Left kidney (tissue), 2 donors: ENCODE data around the gene HIVEP2. TPM values are rescaled to one million over a fixed set of nuclear protein-coding genes. Genes with fewer than 3 reads are reported as not detected.
A peak's percentile ranks its signal among the peaks of the same experiment; 100 is the strongest.

Experiments used
- DNase-seq: peaks from one replicate; pipeline ENCODE4 v3.0.0-alpha.2; 2013
- polyA plus RNA-seq: library from polyadenylated mRNA; unstranded; fragments of 120-200 nt; gene quantifications from one replicate; pipeline ENCODE4 v1.2.1, GENCODE V29; 2013; ENCODE audit not compliant: insufficient read length

The HIVEP2 gene
- polyA plus RNA-seq, 1 donor, result 12.3 TPM

DNA sequence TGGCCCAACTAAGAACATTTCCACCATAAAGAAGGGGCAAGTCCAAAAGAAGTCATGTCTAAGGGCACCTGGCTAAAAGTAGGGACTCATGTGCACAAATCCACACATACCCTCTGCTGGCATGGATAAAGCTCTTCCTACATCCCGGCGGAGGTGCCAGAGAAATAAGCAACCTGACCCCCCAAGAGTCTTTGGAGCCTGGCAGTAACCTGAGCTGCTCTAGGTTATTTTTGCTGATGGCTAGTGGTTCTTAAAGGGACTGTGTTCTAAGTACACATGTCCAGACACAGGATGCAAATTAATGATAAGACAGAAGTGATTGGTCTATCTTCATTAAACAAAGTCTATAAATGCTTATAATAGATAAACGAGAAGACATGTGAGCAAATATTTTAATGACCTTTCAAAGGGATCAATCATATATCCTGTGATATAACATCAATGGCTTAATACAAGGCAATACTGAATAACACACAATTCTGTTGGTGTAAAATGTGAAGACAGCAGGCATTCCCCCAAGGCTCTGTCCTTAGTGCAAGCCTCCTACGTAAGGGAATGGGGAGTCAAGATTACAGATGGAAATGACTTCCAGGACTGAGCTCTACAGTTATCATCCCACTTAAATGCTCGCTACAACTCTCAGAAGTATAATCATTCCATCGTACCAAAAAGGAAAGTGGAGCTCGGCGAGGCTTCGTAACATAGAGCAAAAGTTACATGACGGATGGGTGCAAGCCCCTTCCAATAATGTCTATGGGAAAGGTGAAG lies 52.5 kb downstream of the HIVEP2 start:
- no peak for DNase-seq

DNA sequence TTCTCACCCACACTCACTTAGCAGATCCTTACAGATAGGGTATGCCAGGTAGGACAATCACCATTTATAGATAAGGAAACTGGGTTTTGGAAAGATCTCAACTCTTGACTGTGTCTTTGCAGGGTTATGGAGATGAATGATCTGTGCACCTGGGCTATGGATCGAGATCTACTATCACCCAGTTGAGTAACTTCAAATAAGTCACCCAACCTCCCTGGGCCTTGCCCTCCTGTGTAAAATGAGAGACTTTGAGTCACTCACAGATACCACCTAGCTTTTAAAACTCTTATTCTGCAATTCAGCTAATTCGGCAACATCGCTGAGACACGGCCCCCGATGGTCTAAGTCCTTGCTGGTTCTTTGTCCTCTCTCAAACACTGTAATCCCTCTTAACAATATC lies 53.5 kb downstream of the HIVEP2 start:
- no peak for DNase-seq

DNA sequence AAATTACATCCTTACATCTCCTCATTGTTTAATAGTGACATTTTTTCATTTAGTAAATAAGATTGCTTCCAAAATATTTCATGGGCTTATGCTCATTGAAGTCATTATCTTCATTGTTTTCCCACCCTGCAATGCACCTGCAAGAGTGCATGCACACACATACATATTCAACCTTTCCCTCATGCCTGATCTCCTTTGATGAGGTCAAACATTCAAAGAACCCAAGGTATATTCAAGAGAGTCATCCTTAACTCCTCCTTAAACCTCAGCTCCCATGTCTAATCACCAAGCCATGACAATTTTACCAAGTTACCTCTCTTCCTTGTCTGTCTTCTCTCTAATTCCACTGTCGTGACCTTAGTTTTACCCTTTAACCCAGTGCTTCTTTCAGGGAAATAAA lies 56.5 kb downstream of the HIVEP2 start:
- DNase-seq, result no peak

DNA sequence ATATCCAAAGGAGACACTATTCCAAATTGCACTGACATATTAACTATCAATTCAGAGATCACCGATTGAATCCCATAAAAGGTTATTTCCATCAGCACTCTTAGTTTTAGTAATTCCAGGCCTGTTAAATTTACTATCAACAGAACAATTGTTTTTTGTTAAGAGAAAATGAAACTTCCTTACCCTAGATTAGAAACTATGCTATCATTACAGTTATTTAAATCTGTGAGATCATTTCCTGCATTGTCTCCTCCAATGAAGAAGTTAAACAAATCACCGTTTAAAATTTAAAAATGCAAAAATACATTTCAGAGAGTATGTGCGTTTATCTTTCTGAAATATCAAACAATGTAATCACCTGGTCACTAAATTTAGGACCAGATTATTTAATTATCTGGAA lies 57.5 kb downstream of the HIVEP2 start:
- DNase-seq, result no peak

DNA sequence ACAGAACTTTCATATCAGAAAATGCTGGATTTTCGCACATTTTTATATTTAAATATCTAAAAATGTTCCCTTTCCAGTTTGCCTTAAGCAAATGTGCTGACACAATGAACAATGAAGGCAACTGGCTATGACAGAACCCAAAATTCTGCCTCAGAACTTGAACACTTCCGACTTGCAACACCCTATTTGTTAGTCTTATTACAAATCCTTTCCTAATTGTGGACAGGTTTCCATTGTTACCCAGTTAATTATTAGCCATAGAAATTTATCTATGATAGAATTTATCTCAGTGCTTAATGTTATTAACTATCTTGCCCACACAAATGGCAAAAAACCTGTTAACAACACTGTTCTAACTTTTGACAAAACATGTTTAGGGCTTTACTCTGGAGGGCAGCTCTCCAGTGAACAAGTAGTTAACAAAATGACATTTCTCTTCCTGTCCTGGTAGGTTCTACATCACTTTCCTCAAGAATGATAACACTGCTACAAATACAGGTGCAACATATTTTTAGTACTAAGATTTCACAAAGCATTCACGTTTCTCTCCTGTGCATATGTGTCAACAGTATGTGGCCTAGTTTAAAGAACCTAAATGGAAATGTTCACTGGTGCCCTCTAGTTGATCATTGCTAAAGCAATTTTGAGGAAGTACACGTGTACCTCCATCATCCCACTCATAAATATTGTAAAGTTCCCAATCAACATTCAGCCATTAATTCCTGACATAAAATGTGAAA lies 58.4 kb downstream of the HIVEP2 start:
- DNase-seq, result no peak

DNA sequence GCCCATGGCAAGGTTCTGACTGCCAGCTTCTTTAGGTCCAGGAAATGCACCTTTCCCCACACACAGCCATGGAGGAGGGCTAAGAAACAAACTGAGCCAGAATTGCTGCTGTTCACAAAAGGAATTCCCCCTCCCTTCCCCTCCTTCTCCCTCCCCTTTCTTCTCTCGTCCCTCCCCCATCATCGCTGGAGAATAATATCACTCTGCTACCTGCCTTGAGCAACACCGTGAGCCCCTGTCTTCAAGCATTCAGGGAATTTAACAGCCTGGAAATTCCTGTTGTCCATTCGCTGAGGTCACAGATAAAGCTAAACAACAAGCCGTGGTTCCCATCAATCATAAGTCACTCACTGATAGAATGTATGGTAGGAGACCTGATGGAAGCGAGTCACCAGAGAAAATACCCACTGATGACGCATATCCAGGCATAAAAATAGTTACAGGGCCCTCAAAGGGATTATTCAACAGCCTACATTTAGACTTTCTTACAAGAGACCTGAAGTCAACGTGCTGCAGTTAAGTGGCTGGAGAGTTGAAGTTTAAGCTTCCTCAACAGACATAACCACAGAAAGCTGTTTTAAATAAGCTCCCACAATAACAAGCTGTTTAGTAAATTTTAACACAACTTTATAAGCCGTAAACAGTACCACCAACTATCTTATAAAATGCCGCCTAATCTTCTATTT lies 59.7 kb downstream of the HIVEP2 start:
- peak; percentile 80 for DNase-seq

DNA sequence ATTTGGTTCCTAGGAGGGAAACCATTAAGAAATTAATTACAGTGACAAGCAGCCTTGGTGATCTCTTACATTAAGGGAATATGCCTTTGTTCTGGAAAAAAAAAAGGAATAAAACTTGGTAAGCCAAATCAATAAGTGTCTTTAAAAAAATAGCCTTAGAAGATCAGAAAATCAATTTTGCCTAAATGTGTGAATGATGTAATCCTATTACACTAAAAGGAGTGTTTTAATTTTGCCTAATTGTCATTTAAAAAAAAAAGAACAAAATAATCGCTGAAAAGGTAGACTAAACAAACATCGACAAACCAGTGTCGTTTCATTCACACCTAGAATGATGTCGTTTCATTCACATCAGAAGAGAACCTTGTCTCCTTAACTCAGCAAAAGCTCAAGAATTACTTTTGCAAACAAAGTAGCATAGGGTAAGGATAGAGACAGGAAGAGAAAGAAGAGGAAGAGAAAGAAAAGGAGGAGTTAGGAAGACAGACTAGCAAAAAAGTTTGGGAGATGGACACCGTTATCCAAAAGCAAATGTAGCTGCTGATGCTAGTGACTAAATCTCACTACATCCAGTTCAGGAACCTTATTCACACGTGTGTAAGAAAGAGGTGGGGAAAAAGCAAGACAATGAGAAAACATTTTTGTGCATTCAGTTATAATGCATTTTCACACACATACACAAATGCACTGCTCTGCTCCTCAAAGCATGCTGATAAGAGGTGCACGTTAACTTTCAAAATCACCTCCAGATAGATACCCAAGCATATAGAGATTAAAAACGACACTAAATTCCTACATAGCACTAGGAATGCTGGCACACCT lies 60.6 kb downstream of the HIVEP2 start:
- no peak for DNase-seq

DNA sequence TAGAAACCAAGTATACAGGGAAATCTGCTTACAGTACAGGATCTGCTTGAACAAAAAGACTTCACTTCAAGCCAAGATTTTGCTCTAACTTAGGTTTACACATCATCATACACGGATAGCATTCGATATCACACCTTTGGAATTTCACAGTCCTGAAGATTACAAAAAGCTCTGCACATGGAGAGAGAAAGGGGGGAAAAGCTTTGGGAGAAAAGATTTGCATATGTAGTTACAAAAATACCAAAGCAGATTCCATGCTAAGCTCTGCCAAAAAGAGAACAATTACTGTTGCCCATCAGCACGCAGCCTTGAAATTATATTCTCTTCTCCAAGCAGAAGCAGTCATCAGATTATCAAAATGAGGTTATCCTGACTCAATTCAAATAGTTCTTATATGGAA lies 62.0 kb downstream of the HIVEP2 start:
- DNase-seq, result no peak

DNA sequence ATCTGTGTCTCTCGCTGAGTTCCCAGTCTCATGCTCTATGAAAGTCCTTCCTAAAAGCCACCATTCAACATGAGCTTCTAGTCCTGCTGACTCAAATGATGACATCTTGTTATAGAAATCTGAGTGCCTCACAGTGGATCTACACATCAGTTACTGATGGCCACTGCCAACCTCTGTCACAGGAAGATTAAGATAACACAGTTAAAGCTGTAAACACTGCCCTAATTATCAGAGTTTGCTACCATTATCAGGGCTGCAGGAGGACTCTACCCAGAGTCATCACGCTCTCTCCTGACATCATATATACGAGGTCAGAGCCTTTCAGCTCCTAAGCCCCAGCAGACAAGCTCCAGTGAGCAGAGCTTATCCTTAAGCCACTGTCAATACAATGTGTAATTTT lies 63.2 kb downstream of the HIVEP2 start:
- no peak for DNase-seq

DNA sequence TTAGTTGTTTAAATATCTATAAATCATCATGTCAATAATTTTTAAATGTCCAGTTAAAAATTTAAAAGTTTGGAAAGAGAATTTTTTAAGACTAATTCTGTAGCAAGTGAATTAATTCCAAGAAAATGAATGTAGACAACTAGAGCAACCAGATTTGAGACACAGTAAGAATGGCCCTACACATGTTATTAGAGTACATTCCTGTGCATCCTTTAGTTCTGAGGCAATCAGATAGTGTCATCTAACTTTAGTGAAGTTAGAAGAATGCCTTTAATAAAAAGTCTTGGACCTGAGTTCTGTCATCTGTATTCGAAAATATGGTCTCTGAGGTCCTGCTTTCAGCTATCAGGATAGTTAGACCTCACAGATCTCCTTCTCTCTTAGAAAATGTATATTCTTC lies 63.7 kb downstream of the HIVEP2 start:
- no peak for DNase-seq

DNA sequence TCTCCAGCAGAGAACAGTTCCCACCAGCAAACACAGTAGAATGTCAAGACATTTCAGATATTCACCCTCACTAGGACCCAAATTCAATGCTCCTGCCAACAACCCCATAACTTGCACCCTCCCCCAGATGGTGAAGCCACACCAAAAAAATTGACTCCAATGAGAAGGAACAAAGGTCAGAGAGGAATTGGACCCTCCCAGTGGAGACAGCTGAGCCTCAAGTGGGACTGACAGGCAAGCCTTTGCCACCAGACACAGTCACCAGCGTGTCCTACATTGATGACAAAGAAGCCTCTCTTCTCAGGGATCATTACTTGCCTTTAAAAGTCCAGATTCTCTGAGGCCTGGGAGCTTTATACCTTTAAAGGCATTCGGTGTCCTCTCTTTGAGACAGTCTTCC lies 64.8 kb downstream of the HIVEP2 start:
- DNase-seq, result no peak

DNA sequence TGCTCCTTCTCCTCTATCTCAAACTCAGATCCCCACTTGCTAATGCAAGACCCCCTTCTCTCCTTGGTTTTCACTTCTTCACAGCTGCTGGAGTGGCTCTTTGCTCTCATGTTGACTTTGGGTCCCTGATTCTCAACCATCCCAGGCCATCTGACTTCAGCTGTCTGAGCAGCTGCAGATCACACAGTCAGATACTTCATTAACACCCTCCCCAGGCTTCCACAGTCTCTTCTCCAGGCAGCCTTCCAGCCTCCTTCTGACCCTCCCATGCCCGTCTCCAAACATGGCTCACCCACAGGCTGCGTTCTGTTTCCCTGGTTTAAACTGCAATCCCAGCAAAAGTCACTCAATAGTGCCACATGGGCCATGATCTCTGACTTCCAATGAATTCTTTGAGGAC lies 65.4 kb downstream of the HIVEP2 start:
- DNase-seq, result no peak

DNA sequence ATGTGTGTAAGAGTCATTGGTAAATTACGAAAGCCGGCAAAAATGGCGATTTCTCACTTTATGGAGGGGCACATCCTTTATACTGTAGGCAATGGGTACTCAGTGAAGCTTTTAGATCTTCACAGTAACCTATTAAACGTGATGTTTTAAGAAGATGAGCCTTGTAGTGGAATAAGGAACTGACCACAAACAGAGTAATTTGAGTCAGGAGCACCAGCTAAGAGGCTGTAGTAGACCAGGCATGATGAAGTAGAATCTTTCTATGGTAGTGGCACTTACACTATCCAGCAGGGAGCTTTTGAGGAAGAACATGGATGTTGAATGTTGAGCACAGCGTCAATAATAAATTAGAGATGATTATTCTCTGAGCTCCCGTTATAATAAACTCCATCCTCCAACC lies 65.9 kb downstream of the HIVEP2 start:
- DNase-seq, result no peak

DNA sequence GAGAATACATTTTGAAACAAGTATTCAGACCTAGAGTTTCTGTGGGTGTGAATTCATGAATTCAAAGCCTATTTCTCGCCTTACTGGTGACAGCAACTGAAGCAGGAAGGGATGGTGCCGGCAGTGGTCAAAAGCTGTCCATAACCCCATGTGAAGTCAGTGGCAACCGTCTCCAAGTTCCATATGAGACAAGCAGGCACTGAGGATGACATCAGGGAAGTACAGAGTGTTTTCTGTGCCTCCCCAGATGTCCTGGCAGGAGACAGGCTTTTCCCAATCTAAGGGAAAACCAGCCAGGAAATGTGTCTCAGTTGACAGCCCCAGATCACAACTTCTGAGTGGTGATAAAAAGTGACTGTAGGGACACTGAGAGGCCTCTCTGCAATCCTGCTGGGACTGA lies 66.6 kb downstream of the HIVEP2 start:
- no peak for DNase-seq

DNA sequence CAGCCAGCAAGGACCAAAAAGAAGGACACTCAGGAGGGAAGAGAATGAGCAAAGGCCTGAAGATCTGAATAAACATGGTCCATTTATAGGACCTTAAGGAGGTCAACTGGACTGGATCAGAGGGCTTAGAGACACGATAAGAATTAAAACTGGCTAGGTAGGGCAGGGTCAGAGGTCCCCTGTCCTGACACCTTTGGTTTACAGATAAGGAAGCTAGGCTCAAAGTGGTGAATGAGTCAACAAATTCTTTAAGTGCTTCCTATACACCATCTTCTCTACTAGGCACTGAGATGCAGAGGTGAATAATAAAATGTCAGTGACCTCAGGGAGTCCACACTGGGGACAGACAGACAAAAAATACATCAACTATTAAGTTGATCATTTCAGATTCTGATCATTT lies 70.3 kb downstream of the HIVEP2 start:
- no peak for DNase-seq

DNA sequence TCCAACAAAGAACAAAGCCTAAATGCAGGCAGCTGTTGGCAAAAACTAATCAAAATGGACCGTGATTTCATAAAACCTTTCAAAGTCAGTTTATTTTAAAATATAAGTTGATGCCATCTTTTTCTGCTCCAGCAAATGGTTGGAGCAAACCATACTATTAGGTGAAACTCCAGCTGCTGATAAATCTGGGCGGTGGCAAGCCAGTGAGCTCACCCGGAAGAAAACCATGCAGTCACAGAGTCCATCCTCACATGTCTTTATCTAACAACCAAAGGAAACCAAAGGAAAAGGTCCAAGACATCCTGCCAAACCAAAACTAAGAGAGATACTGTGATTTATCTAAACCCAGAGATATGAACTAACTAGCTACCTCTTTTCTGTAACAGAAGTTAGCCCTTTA lies 72.6 kb downstream of the HIVEP2 start:
- DNase-seq, result no peak

DNA sequence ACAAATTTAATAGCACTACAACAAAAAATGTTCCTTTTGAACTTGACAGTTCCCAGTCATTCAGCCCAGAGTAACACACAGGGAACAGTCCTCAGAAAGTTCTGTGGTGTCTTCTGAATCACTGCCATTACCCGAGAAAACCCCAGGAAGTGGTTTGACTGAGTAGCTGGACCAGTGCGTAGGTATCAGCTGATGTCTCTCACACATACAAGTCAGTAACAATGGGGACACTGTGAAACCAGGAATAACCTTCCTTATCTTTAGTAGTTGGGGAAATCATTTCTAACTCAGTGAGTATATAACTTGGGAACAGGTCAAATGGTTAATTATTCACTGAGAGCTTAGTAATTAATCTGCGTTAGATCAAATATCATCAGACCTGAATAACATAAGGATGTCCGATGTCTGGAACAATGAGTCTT lies 73.1 kb downstream of the HIVEP2 start:
- DNase-seq, result no peak

DNA sequence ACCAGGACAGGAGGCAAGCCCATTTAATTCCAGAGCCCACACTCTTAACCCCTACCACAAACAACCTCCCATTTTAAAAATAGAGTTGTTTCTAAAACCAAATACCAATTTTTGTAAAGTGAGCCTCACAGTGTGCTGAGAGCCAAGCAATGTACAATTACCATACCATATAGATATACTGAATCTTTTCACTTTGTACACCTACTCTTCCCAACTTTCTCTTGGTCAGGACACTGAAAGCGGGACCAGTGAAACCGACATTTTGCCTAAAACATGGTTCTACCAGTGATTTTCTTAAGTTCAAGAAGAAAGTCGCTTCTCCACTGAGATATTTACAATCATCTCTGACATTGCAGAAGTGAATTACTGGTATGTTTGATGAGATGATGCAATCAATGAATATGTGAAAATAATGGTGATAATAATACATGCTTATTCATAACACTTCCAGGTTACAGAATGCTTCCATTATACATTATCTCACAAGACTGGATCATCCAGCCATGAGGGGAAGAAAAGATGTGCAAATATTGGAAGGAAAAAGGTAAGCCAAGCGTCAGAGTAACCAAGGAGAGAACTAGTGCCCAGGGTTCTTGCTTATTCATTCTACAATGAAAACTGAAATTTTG lies 74.1 kb downstream of the HIVEP2 start:
- no peak for DNase-seq

DNA sequence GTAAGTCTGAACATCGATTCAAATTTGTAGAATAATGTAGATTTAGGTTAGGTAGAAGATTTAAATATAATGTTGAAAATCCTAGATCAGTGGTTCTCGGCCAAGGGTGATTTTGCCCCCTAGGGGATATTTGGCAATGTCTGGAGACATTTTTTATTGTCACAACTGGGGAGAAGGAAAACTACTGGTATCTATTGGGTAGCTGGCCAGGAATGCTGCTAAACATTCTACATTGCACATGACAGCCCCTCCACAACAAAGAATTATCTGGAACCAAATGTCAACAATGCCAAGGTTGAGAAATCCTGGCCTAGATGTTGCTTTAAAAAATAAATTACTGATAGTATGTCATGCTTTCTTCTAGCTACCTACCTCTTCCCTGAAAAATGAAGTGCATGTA lies 76.1 kb downstream of the HIVEP2 start:
- DNase-seq, result no peak

DNA sequence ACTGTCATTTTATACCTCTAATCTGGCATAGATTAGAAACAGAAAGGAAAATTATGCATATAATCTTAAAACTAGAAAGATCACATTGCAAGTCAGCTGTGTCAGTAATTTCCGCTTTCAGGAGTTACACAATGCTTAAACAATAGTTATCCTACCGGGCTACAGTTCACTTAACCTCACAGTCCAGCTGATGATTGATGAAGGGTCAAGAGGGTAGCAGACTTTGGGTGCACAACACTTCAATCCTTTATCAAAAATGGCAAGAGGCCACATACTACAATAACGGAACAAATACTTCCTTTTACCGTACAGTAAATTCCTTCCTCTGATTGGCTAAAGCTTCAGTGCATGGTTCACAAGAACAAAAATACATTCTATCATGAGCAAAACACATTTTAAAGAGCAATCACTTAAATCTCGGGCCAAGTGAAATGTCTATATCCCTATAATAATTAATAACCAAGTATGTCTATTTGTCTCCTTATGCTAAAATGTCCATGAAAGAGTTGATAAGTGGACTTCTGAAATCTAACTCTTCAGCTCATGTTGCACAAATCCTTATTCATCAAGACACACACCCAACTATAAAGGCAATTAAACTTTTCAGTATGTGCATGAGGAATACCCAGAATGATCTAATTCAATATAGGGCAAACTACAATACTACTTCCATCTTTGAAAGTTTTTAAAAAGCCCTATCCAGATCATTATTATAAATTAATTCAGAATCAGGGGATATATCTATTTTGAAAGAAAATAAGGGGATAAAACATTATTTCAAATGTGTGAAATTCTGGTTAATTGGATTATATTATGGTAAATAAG lies 76.8 kb downstream of the HIVEP2 start:
- no peak for DNase-seq

DNA sequence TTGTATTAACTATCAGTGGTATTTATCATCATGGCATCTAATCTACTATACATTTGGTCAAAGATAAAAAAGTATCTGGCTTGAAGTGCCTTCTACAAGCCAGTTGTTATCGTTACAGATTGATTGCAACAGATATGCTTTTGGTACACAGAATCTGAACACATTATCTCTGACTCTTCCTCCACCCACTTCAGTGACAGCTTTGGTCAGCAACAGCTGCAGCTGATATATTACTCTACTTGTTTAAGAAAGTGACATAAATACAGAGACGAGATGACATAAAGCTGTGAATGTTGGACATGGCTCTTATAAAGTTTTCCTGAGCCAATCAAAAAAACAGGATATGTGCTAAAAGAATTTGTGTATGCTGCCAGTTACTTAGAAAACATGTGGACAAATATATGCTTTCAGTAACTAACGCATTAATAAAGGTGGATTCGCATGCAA lies 77.6 kb downstream of the HIVEP2 start:
- DNase-seq, result no peak
